Measurements from ENCODE around the gene IFNAR2. TPM values are rescaled to one million over a fixed set of nuclear protein-coding genes. Genes with fewer than 3 reads are reported as not detected.

IFNAR2 gene
- 3.9 and 8.1 TPM in 2 replicates for total RNA-seq

GRCh38 chr21:33229784-33230544 is at the start of gene IFNAR2:
Gene IFNAR2, plus strand, starts transcription at chr21:33229938. Its CDS starts 11,985 bp downstream, at chr21:33241923.

GRCh38 chr21:33266050-33266788 is 36.5 kb downstream of the IFNAR2 start, which contains the start of gene IL10RB:
Gene IL10RB, plus strand, starts transcription at chr21:33266367. Its CDS starts 99 bp downstream, at chr21:33266466.

Other genes starting within 250 kb of the IFNAR2 start
- gene OLIG2, start 204.0 kb upstream of the IFNAR2 start, total RNA-seq = not detected in 2 replicates
- gene OLIG1, start 159.8 kb upstream of the IFNAR2 start, total RNA-seq = not detected in 2 replicates
- 15.2 and 24.6 TPM in 2 replicates for gene IL10RB, start 36.4 kb downstream of the IFNAR2 start, total RNA-seq
- 8.0 and 12.0 TPM in 2 replicates for gene IFNAR1, start 95.0 kb downstream of the IFNAR2 start, total RNA-seq
- 43.2 and 45.6 TPM in 2 replicates for gene IFNGR2, start 173.5 kb downstream of the IFNAR2 start, total RNA-seq

Measured in mesangial cell (primary cell).